Mesendoderm (in vitro differentiated cells): Measurements from ENCODE around the gene PBRM1.

Experiments used
- DNase-seq: peaks from one replicate; pipeline ENCODE4 v3.0.0; 2013
- H2AK5ac ChIP-seq: 2 replicates; pipeline ENCODE4 v1.6.1; 2013; ENCODE audit warnings: low read length, inconsistent platforms
- H2BK120ac ChIP-seq: 2 replicates; pipeline ENCODE4 v1.6.1; 2013; ENCODE audit warnings: low read depth, mild to moderate bottlenecking, low read length, moderate library complexity, mixed read lengths
- H2BK15ac ChIP-seq: replicated peaks from 2 replicates; pipeline ENCODE4 v1.6.1; 2013; ENCODE audit warnings: low read depth, mild to moderate bottlenecking, moderate library complexity
- H2BK5ac ChIP-seq: 2 replicates; pipeline ENCODE4 v1.6.1; 2013; ENCODE audit warnings: low read length, inconsistent platforms
- H3K18ac ChIP-seq: 2 replicates; pipeline ENCODE4 v1.6.1; 2013; ENCODE audit warnings: mild to moderate bottlenecking, low read length, mixed read lengths
- H3K23ac ChIP-seq: one replicate; pipeline ENCODE4 v1.6.1; 2013; ENCODE audit warnings: low read length
- H3K27ac ChIP-seq: 2 replicates; pipeline ENCODE4 v1.5.1; 2013; ENCODE audit warnings: low read depth, mild to moderate bottlenecking, inconsistent platforms, low read length, moderate library complexity
- H3K27me3 ChIP-seq: 2 replicates; pipeline ENCODE4 v1.6.1; 2013; ENCODE audit warnings: low read length, control low read depth, mild to moderate bottlenecking, inconsistent platforms; ENCODE audit not compliant: insufficient read depth, poor library complexity
- H3K36me3 ChIP-seq: 2 replicates; pipeline ENCODE4 v1.6.1; 2013; ENCODE audit warnings: low read length, inconsistent platforms; ENCODE audit not compliant: control insufficient read depth, insufficient read depth
- H3K4ac ChIP-seq: one replicate; pipeline ENCODE4 v1.6.1; 2013; ENCODE audit warnings: low read depth, mild to moderate bottlenecking, low read length, moderate library complexity
- H3K4me1 ChIP-seq: 2 replicates; pipeline ENCODE4 v1.6.1; 2013; ENCODE audit warnings: low read depth, low read length, inconsistent platforms; ENCODE audit not compliant: control insufficient read depth
- H3K4me2 ChIP-seq: 2 replicates; pipeline ENCODE4 v1.6.1; 2013; ENCODE audit warnings: low read length
- H3K4me3 ChIP-seq: 2 replicates; pipeline ENCODE4 v1.5.1; 2013; ENCODE audit warnings: mild to moderate bottlenecking, low read length
- H3K56ac ChIP-seq: one replicate; pipeline ENCODE4 v1.6.1; 2013; ENCODE audit warnings: low read length
- H3K79me1 ChIP-seq: 2 replicates; pipeline ENCODE4 v1.6.1; 2013; ENCODE audit warnings: low read length, inconsistent platforms
- H3K79me2 ChIP-seq: 2 replicates; pipeline ENCODE4 v1.6.1; 2013; ENCODE audit warnings: mild to moderate bottlenecking, low read length; ENCODE audit not compliant: control insufficient read depth, insufficient read depth
- H3K9ac ChIP-seq: 2 replicates; pipeline ENCODE4 v1.6.1; 2013; ENCODE audit warnings: low read length, inconsistent platforms
- H4K5ac ChIP-seq: one replicate; pipeline ENCODE4 v1.6.1; 2013; ENCODE audit warnings: low read length
- H4K8ac ChIP-seq: one replicate; pipeline ENCODE4 v1.6.1; 2013; ENCODE audit warnings: low read depth, mild to moderate bottlenecking, control low read depth, low read length, moderate library complexity
- WGBS: extraction: QIAGEN DNeasy Blood & Tissue Kit; methylation state at CpG from one replicate; pipeline ENCODE4 v1.1.7; 2013; ENCODE audit warnings: low lambda C conversion rate, missing lambda C conversion rate; ENCODE audit not compliant: insufficient coverage; ENCODE audit errors: extremely low coverage; 5-methylcytosine and 5-hydroxymethylcytosine counted together

Gene PBRM1

DNA sequence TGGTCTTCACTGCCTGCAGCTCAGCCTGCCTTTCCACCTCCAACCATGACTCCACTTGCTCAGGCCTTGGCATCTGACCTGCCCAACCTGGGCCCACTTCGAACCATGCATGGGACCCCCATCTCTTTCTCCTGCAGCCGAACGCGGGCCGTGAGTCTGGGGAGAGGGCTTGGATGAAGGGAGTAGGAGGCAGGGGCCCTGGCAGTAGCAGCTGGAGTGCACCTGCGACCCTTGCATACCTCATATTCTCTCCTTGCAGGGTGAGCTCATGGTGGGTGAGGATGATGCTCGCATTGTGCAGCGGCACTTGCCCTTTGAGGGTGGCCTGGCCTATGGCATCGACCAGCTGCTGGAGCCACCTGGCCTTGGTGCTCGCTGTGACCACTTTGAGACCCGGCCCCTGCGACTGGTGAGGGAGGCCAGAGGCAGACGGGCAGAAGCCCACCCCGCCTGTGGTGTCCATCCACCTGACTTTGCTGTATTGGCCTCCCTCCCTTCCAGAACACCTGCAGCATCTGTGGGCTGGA lies 165.5 kb downstream of the PBRM1 start:
- no peak overlapping the region for H3K23ac ChIP-seq
- H4K8ac ChIP-seq: no peak overlapping the region
- H2BK15ac ChIP-seq: no peak overlapping the region
- H3K27ac ChIP-seq: no peak overlapping the region
- H2BK120ac ChIP-seq: no peak overlapping the region
- H3K79me1 ChIP-seq: no peaks in the 10 kb centered on the region
- no peak overlapping the region for H3K18ac ChIP-seq
- H3K4me1 ChIP-seq: peaks cover 2% of the 10 kb centered on the region
- no peaks in the 10 kb centered on the region for H3K27me3 ChIP-seq
- H3K56ac ChIP-seq: no peak overlapping the region
- DNase-seq: no peak
- H2BK5ac ChIP-seq: no peak overlapping the region
- no CpG with 5 or more reads among the region's 14 CpGs for WGBS
- peaks cover 8% of the 10 kb centered on the region for H3K36me3 ChIP-seq
- no peak overlapping the region for H3K4me2 ChIP-seq
- no peaks in the 10 kb centered on the region for H3K79me2 ChIP-seq
- no peak overlapping the region for H3K4ac ChIP-seq
- H3K4me3 ChIP-seq: no peak overlapping the region
- H2AK5ac ChIP-seq: no peak overlapping the region
- no peak overlapping the region for H4K5ac ChIP-seq
- H3K9ac ChIP-seq: no peak overlapping the region

DNA sequence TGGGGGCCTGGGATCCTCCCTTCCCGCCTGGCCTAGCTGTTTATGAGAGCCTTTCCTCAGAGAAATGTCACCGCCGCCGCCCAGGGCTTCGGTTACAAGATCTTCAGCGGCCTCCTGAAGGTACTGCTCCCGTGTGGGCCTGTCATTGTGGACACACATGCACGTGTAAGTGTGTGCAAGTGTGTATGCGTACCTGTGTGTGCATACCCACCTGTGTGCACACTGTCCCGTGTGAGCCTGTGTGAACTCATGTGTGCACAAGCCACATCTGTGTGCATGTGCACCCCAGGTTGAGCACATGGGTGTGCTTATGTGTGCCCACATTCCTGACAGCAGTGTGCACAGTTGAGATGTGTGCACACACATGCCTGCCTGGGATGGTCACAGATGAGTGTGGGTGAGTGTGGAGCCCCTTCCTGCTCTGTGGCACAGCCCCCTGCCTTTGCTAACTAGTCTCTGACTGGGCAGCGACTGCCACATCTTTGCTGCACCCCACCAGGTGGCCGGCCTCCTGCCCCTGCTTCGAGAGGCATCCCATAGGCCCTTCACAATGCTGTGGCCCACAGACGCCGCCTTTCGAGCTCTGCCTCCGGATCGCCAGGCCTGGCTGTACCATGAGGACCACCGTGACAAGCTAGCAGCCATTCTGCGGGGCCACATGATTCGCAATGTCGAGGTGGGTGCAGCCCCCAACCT lies 166.1 kb downstream of the PBRM1 start:
- H3K56ac ChIP-seq: peak overlapping the region; percentile 34
- H3K4me2 ChIP-seq: no peak overlapping the region
- H3K79me1 ChIP-seq: no peaks in the 10 kb centered on the region
- peaks cover 2% of the 10 kb centered on the region for H3K4me1 ChIP-seq
- no peak overlapping the region for H3K9ac ChIP-seq
- H3K27ac ChIP-seq: no peak overlapping the region
- no peak overlapping the region for H3K23ac ChIP-seq
- no peak overlapping the region for H2BK120ac ChIP-seq
- no peaks in the 10 kb centered on the region for H3K27me3 ChIP-seq
- no peak overlapping the region for H3K4me3 ChIP-seq
- H3K79me2 ChIP-seq: no peaks in the 10 kb centered on the region
- no peak overlapping the region for H4K5ac ChIP-seq
- no peak overlapping the region for H4K8ac ChIP-seq
- WGBS: no CpG with 5 or more reads among the region's 22 CpGs
- no peak overlapping the region for H2BK5ac ChIP-seq
- H3K4ac ChIP-seq: no peak overlapping the region
- no peak overlapping the region for H3K18ac ChIP-seq
- no peak overlapping the region for H2AK5ac ChIP-seq
- no peak for DNase-seq
- peaks cover 6% of the 10 kb centered on the region for H3K36me3 ChIP-seq
- H2BK15ac ChIP-seq: no peak overlapping the region

DNA sequence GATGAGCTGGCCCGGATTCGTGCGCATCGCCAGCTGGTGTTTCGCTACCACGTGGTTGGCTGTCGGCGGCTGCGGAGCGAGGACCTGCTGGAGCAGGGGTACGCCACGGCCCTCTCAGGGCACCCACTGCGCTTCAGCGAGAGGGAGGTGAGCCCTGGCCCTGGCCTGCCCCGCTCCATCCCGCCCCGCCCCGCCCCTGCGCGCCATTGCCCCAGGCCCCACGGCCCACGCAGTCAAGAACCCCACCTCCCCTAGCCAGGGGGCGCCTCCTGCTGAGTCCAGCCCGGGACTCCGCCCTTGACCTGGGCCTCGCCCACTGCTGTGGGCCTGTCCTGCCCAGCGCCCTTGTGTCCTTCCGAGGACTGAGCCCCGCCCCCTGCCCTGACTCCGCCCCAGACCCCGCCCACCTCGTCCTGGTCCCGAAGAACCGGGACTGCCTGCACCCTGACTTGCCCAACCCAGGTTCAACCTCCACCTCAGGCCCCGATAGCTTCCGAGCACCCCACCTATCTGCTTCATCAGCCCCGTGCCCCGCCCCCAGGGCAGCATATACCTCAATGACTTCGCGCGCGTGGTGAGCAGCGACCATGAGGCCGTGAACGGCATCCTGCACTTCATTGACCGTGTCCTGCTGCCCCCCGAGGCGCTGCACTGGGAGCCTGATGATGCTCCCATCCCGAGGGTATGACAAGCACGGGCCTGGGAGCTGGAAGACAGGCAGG lies 166.8 kb downstream of the PBRM1 start:
- Histone ChIP-seq H4K8ac (no peak overlapping the region), H4K5ac (no peak overlapping the region), H3K4me2 (peak overlapping the region; percentile 77), H3K4ac (no peak overlapping the region), H3K9ac (peak overlapping the region; percentile 65), H2AK5ac (no peak overlapping the region), H3K36me3 (no peaks in the 10 kb centered on the region), H3K4me3 (no peak overlapping the region), H2BK15ac (no peak overlapping the region), H3K27ac (no peak overlapping the region), H3K23ac (no peak overlapping the region), H3K79me2 (no peaks in the 10 kb centered on the region), H3K18ac (no peak overlapping the region), H3K4me1 (peaks cover 2% of the 10 kb centered on the region), H3K27me3 (no peaks in the 10 kb centered on the region), H3K79me1 (no peaks in the 10 kb centered on the region), H2BK120ac (no peak overlapping the region), H3K56ac (peak overlapping the region; percentile 88), H2BK5ac (no peak overlapping the region)
- no CpG with 5 or more reads among the region's 50 CpGs for WGBS
- DNase-seq: peak; percentile 45

DNA sequence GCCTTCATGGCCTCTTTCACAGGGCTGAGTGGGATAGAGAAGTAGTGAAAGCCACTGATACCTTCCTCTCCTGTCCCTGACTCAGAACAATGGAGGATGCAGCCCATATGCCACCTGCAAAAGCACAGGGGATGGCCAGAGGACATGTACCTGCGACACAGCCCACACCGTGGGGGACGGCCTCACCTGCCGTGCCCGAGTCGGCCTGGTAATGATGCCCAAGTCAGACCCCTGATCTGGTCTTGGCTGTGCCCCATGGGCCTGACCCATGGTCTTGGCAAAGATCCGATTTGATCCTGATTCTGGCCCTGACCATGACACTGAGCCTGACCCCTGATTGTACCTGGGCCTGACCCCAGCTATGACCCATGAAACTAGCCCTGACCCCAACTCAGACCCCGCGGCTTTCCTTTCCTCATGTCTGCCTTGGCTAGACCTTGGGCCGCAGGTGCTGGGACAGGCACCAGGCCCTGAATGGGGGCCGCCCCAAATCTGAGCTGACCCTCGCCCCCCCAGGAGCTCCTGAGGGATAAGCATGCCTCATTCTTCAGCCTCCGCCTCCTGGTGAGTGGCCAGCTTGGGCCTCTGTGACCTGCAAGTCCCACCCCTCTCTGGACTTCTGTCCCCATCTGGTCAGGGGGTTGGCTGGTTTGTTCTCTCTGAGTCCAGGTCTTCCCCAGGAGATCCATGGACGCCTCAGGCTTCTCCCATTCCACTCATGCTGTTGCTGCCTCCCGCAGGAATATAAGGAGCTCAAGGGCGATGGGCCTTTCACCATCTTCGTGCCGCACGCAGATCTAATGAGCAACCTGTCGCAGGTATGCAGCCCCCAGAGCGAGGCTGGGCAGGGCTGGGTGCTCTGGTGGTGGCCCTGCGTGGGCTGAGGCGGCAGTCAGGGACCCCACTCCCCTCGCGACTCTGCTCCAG lies 167.7 kb downstream of the PBRM1 start:
- H2BK120ac ChIP-seq: no peak overlapping the region
- peak overlapping the region; percentile 65 for H3K9ac ChIP-seq
- H3K79me1 ChIP-seq: no peaks in the 10 kb centered on the region
- no peak overlapping the region for H3K4ac ChIP-seq
- no peaks in the 10 kb centered on the region for H3K27me3 ChIP-seq
- no peak overlapping the region for H2BK15ac ChIP-seq
- no peak overlapping the region for H3K18ac ChIP-seq
- H3K56ac ChIP-seq: peak overlapping the region; percentile 88
- no peak overlapping the region for H4K5ac ChIP-seq
- H3K27ac ChIP-seq: no peak overlapping the region
- no peak overlapping the region for H4K8ac ChIP-seq
- no CpG with 5 or more reads among the region's 25 CpGs for WGBS
- H3K23ac ChIP-seq: no peak overlapping the region
- H3K4me1 ChIP-seq: peaks cover 2% of the 10 kb centered on the region
- peak overlapping the region; percentile 77 for H3K4me2 ChIP-seq
- no peak overlapping the region for H3K4me3 ChIP-seq
- H2BK5ac ChIP-seq: no peak overlapping the region
- H3K36me3 ChIP-seq: no peaks in the 10 kb centered on the region
- no peaks in the 10 kb centered on the region for H3K79me2 ChIP-seq
- H2AK5ac ChIP-seq: no peak overlapping the region
- DNase-seq: peak; percentile 25

DNA sequence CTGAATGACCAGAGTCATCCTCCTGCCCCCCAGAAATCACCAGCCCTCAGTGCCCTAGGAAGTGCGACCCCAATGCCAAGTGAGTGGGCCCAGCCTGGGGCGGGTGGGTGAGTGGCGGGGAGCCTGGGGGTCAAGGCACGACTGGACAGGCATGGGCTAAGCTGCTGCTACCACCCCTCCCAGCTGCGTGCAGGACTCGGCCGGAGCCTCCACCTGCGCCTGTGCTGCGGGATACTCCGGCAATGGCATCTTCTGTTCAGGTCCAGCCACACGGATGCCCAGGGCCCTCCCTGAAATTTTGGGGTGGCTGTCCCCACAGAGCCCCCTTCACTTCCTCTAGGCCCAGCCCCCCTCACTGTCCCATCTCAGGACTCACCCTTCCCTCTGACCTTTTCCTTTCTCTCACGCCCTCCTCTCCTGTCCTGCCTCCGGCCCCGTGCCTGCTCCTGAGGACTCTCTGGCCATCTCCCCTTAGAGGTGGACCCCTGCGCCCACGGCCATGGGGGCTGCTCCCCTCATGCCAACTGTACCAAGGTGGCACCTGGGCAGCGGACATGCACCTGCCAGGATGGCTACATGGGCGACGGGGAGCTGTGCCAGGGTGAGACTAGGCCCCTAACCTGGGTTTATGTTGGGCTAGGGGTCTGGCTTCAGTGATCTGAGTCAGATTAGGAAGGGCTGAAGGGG lies 169.1 kb downstream of the PBRM1 start:
- Histone ChIP-seq H3K79me2 (no peaks in the 10 kb centered on the region), H2BK5ac (no peak overlapping the region), H2AK5ac (no peak overlapping the region), H3K27ac (no peak overlapping the region), H3K18ac (no peak overlapping the region), H3K9ac (no peak overlapping the region), H4K8ac (no peak overlapping the region), H3K4me2 (no peak overlapping the region), H2BK15ac (no peak overlapping the region), H3K36me3 (no peaks in the 10 kb centered on the region), H3K79me1 (no peaks in the 10 kb centered on the region), H3K27me3 (no peaks in the 10 kb centered on the region), H4K5ac (no peak overlapping the region), H2BK120ac (no peak overlapping the region), H3K56ac (no peak overlapping the region), H3K4me3 (no peak overlapping the region), H3K4me1 (peaks cover 2% of the 10 kb centered on the region), H3K4ac (no peak overlapping the region), H3K23ac (no peak overlapping the region)
- no peak for DNase-seq
- no CpG with 5 or more reads among the region's 19 CpGs for WGBS
